Skeletal muscle tissue (tissue), 4 donors: ENCODE results near the gene OCA2. TPM values are rescaled to one million over a fixed set of nuclear protein-coding genes. Genes with fewer than 3 reads are reported as not detected.

Experiments used
- H3K27ac ChIP-seq: one replicate; pipeline ENCODE4 v1.7.0; 2013; ENCODE audit warnings: mild to moderate bottlenecking, low read depth, low read length, inconsistent platforms
- H3K27me3 ChIP-seq, 3 donors: one replicate each; pipeline ENCODE4 v1.7.0; 2013; ENCODE audit warnings: low read length in 3 of 3; ENCODE audit not compliant: control insufficient read depth in 3 of 3, insufficient read depth in 3 of 3
- H3K36me3 ChIP-seq, 3 donors: one replicate each; pipeline ENCODE4 v1.7.0; 2013; ENCODE audit warnings: low read length in 3 of 3; ENCODE audit not compliant: control insufficient read depth in 3 of 3, insufficient read depth in 3 of 3
- H3K4me1 ChIP-seq, 3 donors: one replicate each; pipeline ENCODE4 v1.7.0; 2013; ENCODE audit warnings: low read length in 3 of 3, mild to moderate bottlenecking in 3 of 3; ENCODE audit not compliant: control insufficient read depth in 3 of 3, insufficient read depth in 3 of 3
- H3K4me3 ChIP-seq, 3 donors: one replicate each; pipeline ENCODE4 v1.7.0; 2013; ENCODE audit warnings: low read length in 3 of 3
- H3K9ac ChIP-seq, 3 donors: one replicate each; pipeline ENCODE4 v1.7.0; 2013; ENCODE audit warnings: low read length in 3 of 3, mild to moderate bottlenecking in 3 of 3, moderate library complexity in 2 of 3, low read depth in 1 of 3
- H3K9me3 ChIP-seq, 3 donors: one replicate each; pipeline ENCODE4 v1.7.0; 2013; ENCODE audit warnings: low read length in 3 of 3; ENCODE audit not compliant: control insufficient read depth in 3 of 3
- total RNA-seq: library from RNA; depleted of rRNA; stranded (reverse); fragments of >200 nt; gene quantifications from one replicate; pipeline ENCODE4 v1.2.3, GENCODE V29; 2014
- donor health status: Osteomylitis.

The OCA2 gene
- total RNA-seq, 1 donor from 2014 or later = 5.7 TPM

- H3K36me3 ChIP-seq = no peaks in the 10 kb centered on the region
- H3K9ac ChIP-seq = no peak overlapping the region
- peaks cover 0 to 2% (median 0%) of the 10 kb centered on the region in 3 donors for H3K9me3 ChIP-seq
- no peaks in the 10 kb centered on the region for H3K4me1 ChIP-seq
- H3K4me3 ChIP-seq = no peak overlapping the region
- H3K27me3 ChIP-seq = no peaks in the 10 kb centered on the region
- H3K27ac ChIP-seq = no peak overlapping the region
Observed at GRCh38 chr15:27939246-27939645, 159.9 kb downstream of the OCA2 start.

GRCh38 chr15:27937851-27938250 lies 161.3 kb downstream of the OCA2 start:
- Histone ChIP-seq H3K27me3 (no peaks in the 10 kb centered on the region), H3K4me3 (no peak overlapping the region), H3K9me3 (peaks cover 0 to 6% (median 2%) of the 10 kb centered on the region in 3 donors), H3K36me3 (no peaks in the 10 kb centered on the region), H3K4me1 (no peaks in the 10 kb centered on the region), H3K27ac (no peak overlapping the region), H3K9ac (no peak overlapping the region)

GRCh38 chr15:27936164-27936563 lies 163.0 kb downstream of the OCA2 start:
- H3K9me3 ChIP-seq = peaks cover 3 to 12% (median 8%) of the 10 kb centered on the region in 3 donors
- H3K27me3 ChIP-seq = no peaks in the 10 kb centered on the region
- no peaks in the 10 kb centered on the region for H3K4me1 ChIP-seq
- H3K9ac ChIP-seq = no peak overlapping the region
- H3K36me3 ChIP-seq = no peaks in the 10 kb centered on the region
- H3K4me3 ChIP-seq = no peak overlapping the region
- no peak overlapping the region for H3K27ac ChIP-seq

GRCh38 chr15:27935328-27935727 lies 163.8 kb downstream of the OCA2 start:
- no peaks in the 10 kb centered on the region for H3K27me3 ChIP-seq
- peaks cover 3 to 12% (median 8%) of the 10 kb centered on the region in 3 donors for H3K9me3 ChIP-seq
- no peak overlapping the region for H3K9ac ChIP-seq

GRCh38 chr15:27934782-27935181 lies 164.3 kb downstream of the OCA2 start:
- Histone ChIP-seq H3K36me3 (no peaks in the 10 kb centered on the region), H3K4me3 (no peak overlapping the region), H3K27me3 (no peaks in the 10 kb centered on the region), H3K9ac (no peak overlapping the region), H3K9me3 (peaks cover 3 to 12% (median 8%) of the 10 kb centered on the region in 3 donors), H3K4me1 (no peaks in the 10 kb centered on the region), H3K27ac (no peak overlapping the region)

More at GRCh38 chr15:27935328-27935727, 163.8 kb downstream of the OCA2 start:
- Histone ChIP-seq H3K36me3 (no peaks in the 10 kb centered on the region), H3K4me1 (no peaks in the 10 kb centered on the region), H3K4me3 (no peak overlapping the region), H3K27ac (no peak overlapping the region)

GRCh38 chr15:27933562-27933961 lies 165.6 kb downstream of the OCA2 start:
- H3K9ac ChIP-seq = no peak overlapping the region
- no peak overlapping the region for H3K27ac ChIP-seq
- no peak overlapping the region for H3K4me3 ChIP-seq
- no peaks in the 10 kb centered on the region for H3K27me3 ChIP-seq
- no peaks in the 10 kb centered on the region for H3K36me3 ChIP-seq
- peaks cover 3 to 12% (median 6%) of the 10 kb centered on the region in 3 donors for H3K9me3 ChIP-seq
- H3K4me1 ChIP-seq = no peaks in the 10 kb centered on the region

- no peak overlapping the region for H3K4me3 ChIP-seq
- H3K36me3 ChIP-seq = no peaks in the 10 kb centered on the region
- H3K27me3 ChIP-seq = no peaks in the 10 kb centered on the region
- H3K4me1 ChIP-seq = no peaks in the 10 kb centered on the region
- H3K9me3 ChIP-seq = peaks cover 3 to 12% (median 6%) of the 10 kb centered on the region in 3 donors
- H3K27ac ChIP-seq = no peak overlapping the region
- H3K9ac ChIP-seq = no peak overlapping the region
Observed at GRCh38 chr15:27932600-27932999, 166.5 kb downstream of the OCA2 start.

GRCh38 chr15:27928386-27928785 lies 170.7 kb downstream of the OCA2 start:
- Histone ChIP-seq H3K4me3 (no peak overlapping the region), H3K4me1 (no peaks in the 10 kb centered on the region), H3K9ac (no peak overlapping the region), H3K27me3 (no peaks in the 10 kb centered on the region), H3K27ac (no peak overlapping the region), H3K36me3 (no peaks in the 10 kb centered on the region), H3K9me3 (peaks cover 3 to 12% (median 3%) of the 10 kb centered on the region in 3 donors)

- Histone ChIP-seq H3K27me3 (no peaks in the 10 kb centered on the region), H3K36me3 (no peaks in the 10 kb centered on the region), H3K27ac (no peak overlapping the region), H3K9ac (no peak overlapping the region), H3K9me3 (no peaks in the 10 kb centered on the region), H3K4me3 (no peak overlapping the region), H3K4me1 (no peaks in the 10 kb centered on the region)
Observed at GRCh38 chr15:27912283-27912682, 186.8 kb downstream of the OCA2 start.

- no peaks in the 10 kb centered on the region for H3K36me3 ChIP-seq
- no peaks in the 10 kb centered on the region for H3K27me3 ChIP-seq
- H3K27ac ChIP-seq = no peak overlapping the region
- H3K4me3 ChIP-seq = no peak overlapping the region
- no peak overlapping the region for H3K9ac ChIP-seq
- peaks cover 0 to 2% (median 0%) of the 10 kb centered on the region in 3 donors for H3K9me3 ChIP-seq
- no peaks in the 10 kb centered on the region for H3K4me1 ChIP-seq
Observed at GRCh38 chr15:27906802-27907201, 192.3 kb downstream of the OCA2 start.
